ENCODE measurements around the gene DUSP3.
"Not testable (repeated sequence)": the region's sequence is repeated elsewhere in the genome, so short reads cannot be mapped to it uniquely, and the experiment has no call there.

Gene DUSP3

DNA sequence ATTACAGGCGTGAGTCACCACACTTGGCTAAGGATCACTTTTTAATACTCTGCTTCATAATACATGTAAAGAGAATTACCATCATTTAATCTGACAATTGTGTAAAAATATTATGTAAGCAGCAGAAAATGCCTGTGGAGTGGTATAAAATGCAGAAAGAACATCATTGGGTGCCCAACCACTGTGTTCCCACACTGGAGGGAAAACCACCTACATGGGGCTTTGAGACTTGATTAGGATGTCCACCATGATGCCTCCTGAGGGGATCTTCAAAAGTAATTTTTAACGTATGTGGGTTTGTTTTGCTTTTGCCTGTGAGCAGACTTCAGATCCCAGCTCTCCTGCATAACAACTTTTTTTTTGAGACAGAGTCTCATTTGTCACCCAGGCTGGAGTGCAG, 20.3 kb upstream of the DUSP3 start:
- ATAC-seq = no peak

DNA sequence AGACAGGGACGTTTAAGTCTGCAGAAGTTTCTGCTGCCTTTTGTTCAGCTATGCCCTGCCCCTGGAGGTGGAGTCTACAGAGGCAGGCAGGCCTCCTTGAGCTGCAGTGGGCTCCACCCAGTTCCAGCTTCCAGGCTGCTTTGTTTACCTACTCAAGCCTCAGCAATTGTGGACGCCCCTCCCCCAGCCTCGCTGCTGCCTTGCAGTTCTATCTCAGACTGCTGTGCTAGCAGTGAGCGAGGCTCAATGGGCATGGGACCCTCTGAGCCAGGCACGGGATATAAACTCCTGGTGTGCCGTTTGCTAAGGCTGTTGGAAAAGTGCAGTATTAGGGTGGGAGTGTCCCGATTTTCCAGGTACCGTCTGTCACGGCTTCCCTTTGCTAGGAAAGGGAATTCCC, 19.2 kb upstream of the DUSP3 start:
- not testable (repeated sequence) for ATAC-seq

DNA sequence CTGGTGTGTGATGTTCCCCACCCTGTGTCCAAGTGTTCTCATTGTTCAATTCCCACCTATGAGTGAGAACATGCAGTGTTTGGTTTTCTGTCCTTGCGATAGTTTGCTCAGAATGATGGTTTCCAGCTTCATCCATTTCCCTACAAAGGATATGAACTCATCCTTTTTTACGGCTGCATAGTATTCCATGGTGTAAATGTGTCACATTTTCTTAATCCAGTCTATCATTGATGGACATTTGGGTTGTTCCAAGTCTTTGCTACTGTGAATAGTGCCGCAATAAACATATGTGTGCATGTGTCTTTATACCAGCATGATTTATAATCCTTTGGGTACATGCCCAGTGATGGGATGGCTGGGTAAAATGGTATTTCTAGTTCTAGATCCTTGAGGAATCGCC, 13.9 kb upstream of the DUSP3 start:
- not testable (repeated sequence) for ATAC-seq

DNA sequence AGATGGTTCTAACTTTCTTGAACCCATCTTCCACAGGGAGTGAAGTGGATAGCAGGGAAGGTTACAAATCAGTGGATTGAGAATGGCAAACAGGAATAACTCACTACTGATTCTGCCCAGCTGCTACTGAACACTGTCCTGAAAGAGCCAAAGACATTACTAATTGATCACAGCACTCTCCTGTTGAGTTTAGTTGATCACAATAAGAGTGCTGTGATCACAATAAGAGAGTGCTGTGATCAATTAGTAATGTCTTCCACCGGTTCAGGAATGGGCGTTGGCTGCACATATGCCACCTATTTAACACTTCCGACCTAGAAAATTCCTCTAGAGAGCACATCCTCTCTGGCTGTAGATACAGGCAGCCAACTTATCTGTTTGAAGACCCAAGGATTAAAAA, 12.8 kb upstream of the DUSP3 start:
- no peak for ATAC-seq

DNA sequence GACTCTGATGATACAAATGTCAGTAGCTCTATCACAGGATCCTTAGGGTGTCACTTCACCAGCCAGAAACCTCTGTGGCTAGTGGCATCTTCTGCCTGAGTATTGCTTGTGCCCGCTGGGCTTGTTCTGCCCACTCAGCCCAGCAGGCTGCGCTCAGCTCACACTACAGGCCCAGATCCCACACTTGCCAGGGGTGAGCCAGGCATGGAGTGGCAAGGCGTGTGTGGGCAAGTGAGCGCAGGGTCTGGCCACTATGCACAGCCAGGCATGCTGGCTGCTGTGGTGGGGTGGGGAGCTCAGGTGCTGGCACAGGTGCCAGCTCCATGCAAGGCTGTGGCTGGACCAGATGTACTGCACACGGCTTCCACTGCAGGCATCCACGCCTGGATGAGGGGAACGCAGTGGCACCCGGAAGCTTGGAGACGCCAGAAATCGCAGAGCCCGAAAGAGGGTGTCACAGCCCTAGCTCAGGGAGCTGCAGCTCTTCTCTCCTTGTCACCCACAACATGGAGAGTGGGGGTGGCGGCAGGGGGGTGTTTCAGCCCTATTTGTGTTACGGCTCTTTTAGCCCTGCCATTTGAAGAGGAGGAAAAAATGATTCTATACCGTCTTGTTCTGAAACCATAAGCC, 11.6 kb upstream of the DUSP3 start:
- no peak for ATAC-seq

DNA sequence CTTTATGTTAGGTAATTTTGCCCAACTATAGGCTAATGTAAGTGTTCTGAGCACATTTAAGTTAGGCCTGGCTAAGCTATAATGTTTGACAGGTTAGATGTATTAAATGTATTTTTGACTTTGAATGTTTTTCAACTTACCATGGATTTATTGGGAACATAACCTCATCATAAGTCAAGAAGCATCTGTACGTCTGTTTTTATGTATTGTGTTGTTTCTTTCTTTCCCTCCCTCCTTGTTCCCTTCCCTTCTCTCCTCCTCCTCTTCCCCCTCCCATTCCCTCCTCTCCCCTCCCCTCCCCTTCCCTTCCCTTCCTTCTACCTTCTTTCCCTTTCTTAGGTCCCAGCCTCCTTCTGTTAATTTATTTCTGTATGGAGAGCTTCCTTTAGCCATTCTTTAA, 10.7 kb upstream of the DUSP3 start:
- ATAC-seq = no peak

DNA sequence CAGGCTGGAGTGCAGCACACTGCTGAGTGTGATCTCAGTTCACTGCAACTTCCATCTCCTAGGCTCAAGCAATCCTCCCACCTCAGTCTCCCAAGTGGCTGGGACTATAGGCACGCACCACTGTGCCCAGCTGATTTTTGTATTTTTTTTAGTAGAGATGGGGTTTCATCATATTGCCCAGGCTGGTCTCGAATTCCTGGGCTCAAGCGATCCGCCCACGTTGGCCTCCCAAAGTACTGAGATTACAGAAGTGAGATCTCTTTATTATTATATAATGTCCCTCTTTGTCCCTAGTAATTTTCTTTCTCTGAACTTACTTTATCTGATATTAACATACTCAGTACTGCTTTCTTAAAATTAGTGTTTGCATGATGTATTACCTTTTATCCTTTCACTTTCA, 9.8 kb upstream of the DUSP3 start:
- peak in 1 of 2 donors; percentile 30 for ATAC-seq

DNA sequence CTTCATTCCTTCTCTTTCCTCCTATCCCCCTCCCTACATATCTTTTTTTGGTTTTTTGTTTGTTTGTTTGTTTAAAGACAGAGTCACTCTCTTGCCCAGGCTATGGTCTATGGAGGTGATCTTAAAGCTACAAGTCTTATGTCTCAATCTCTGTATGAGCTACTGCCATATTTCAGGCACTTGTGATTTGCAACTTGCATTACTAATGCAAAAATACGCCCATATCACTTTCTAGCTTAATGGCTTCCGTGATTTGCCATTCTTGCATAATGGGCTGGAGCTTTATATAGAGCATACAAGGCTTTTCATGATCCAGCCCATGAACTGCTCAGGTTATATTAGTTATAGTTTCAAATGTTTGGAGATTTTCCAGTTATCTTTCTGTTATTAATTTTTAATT, 9.0 kb upstream of the DUSP3 start:
- ATAC-seq = no peak

DNA sequence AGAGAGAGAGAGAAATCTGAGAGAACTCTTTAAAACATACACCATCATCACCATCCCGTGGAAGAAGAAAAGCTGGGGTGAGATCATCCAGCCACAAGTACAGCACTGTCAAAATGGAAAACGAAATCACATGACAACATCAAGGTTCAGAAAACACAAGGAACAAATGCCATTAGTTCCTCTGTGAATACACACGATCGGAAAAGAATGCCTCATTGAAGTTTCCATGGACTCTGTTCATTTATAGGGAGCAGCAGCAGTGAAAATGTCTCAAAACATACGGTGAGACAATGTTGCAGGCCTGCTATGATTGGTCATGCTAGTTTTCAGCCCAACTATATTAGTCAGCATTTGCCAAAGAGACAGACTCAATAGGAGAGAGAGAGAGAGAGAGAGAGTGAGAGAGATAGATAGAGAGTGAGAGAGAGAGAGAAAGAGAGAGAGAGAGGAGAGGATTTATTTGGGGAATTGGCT, 5.9 kb upstream of the DUSP3 start:
- no peak for ATAC-seq

DNA sequence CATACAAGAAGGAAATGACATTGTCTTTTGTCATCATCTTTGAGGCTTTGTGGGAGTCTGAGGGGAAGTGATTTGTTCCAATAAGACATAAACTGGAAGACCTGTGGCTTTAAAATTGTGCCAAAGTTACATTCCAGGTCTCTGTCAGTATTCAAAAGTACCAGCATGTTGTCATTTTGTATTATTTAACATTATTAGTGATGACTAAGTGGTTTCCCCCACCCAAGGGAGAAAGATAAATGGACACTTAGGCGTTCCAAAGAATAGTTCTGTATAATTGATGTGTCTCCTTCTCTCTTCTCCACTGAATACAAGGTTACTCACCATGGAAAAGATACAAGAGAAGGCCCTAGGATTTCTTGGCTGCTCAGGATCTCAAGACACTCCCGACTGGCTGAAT, 5.3 kb upstream of the DUSP3 start:
- no peak for ATAC-seq

DNA sequence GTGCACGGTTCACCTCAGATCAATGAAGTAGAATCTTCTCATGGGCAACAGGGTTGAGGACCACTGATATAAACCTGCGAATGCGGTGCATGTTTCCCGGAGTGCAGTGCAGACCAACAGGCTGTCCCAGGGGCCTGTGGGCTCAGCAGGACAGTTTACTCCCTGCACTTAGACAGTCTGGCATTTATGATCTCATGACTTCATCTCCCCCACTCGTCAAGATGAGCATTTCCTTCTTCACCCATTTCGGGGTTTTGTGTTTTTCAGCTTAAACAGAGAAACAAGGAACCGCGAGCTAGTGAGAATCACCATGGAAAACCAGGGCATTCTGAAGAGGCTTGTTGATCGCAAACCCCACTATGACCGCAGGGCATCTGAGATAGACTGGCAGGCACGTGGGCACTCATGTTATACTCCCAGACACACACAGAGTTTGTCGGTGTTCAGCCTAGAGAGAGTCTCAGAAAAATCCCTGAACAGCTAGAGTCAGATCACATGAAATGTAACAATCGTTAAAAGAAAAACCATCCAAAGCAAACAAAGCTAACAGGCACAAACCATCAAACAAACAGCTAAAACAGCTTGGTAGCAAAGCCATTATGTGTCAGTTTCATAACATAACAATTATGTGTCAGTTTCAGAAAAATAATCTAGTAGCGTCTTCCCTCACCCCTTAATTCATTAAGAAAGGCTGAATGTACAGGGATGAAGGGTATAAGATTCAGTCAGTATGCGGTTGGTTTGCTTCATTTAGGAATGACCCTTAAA, 4.3 kb upstream of the DUSP3 start:
- ATAC-seq = no peak

DNA sequence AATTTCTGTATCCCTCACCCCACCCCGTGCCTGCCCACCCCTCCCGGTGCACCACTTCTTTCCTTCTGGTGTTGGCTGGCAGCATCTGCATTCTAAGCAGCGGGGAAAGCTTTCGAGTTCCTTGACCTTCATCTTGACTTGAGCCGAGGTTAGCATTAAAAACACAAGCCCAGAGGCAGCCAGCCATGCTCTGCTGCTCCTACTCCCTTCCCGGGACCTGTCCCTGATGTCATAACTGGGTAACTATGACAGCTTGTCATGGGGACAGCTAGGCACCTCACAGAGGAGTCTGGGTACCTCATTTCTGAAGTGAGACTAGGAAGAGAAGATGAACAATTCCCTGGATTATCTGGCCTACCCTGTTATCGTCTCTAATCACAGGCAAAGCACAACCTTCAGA, 1.4 kb upstream of the DUSP3 start, which contains the start of gene CFAP97D1:
CFAP97D1 (plus strand) TSS at position 301 of the 400 bp plus-strand sequence; CDS start at position 329, 28 bp downstream.
- ATAC-seq = no peak

DNA sequence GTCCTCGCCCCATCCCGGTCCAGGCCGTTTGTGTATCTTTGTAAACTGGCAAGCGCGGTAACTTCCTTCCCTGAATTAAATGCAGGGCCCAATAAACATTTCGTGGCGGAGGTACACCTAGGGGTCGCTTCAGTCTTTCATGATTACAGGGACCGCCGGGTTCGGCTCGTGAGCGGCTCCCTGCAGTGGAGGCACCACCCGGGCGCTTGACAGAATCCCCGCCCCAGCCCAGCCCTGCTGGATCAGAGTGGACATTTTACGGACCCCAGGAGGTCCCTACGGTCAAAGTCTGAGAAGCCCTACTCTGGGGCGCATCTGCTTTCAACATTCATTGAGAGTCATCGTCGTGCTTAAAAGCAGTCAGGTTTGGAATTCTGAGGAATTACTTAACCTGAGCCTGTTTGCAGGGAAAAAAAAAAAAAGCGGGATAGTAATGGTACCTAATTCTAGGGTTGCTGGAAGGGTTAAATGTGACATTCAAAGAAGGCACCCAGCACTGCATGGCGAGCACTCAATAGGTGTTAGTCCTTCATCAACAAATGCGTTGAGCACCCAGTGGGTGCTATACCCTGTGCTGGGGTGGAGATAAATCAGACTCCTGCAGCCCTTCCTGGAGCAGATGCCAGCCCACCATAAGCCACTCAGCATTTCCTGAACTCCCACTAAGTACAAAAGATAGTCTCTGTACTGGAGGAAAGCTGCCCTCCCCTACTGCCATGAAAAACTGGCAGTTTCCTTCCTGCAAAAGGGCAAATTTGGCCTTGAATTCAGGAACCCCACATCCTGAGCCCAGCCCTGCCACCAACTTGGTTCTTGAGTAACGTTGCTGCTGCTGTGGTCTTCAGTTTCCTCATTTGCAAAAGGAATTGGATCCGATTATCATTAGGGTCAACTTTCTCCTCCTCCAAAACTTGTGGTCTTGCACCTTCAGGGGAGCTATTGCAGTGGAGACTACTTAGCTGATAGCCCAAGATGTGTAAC, 658 bp upstream of the DUSP3 start:
- ATAC-seq = peak; percentile 26 to 30

DNA sequence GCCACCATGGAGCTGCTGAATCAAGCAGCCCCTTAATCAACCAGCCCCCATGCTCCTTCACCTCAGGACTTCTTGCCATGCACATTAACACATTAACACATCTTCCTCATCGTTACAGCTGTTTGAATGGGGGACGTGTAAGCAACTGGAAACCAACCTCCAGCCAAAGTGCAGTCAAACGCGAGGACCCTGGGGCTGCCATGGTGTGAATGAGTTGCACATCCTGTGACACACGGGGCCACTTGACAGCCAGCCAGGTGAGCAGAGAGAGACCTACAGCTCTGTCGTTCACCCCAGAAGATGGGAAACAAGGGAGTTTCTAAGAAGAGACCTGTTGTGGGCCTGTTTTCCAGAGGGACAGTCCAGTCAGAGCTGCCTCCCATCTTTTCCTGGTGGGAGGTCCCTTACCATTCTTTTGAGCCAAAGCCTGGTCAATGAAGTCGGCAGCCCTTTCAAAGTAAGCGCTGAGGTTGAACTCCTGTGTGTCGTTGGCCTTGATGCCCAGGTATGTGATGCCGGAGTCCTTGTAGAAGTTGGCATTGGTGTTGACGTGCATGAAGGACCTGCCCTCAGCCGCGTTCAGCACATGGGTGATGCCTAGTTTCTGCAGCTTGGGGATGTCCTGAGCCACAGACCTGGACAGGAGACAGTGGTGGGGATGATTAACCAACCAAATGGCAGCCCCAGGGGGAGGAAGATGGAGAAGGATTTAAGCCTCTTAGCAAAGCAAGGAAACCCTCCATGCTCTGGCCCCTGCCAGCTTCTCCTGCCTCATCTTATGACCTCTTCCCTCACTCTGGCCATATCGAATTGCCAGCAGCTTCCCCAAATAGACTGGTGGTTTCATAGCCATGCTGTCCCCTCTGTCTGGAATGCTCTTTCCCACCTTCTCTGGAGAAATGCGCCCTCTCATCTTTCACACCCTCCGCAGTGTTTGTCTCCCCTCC, 4.2 kb downstream of the DUSP3 start:
- no peak for ATAC-seq

DNA sequence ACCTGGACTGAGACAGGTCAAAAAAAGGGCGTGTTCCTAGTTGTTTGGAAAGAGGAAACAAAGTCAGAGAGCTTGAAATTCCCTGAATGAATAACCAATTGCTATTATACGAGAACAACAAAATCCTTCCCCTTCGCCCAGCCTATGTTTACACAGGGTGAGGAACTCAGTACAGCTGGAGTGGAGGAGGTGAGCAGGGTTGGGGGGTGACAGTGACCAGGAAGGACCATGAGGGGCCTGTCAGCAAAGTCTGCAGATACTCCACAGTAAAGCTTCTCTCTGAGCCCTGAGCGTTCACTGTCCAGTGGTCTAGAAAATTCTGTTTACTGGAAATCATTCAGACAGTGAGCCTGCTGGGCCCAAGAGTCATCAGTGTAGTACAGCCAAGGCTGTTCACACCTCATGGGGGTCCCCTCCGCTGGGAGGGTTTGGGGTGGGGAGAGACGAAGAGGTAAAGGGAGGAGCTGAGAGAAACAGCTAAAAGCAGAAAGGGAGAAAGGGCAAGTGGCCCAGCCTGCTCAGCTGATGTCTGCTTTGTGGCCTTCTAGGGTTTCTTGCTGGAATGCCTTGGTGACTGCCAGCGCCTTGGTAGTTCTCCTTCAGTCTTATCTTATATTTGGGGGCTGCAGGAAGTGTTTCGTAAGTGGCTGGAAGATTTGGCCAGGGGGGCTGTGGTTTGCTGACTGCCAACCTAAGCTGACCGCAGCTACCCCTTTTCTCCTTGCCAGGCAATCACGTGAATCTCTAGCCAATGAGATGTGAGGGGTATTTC, 5.7 kb downstream of the DUSP3 start:
- no peak for ATAC-seq

DNA sequence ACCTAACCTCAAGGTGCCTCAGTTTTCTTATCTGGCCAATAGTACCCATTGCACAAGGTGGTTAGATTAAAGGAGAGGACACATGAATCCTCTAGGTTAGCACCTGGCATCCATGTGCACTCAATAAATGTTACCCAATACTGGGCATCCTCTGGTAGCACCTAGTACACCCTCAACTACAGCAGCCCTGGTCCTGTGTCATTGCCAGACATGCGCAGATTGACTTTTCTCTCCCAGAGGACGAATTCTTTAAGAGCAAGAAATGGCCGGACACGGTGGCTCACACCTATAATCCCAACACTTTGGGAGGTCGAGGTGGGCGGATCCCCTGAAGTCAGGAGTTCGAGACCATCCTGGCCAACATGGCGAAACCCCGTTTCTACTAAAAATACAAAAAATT, 7.3 kb downstream of the DUSP3 start:
- ATAC-seq = no peak

DNA sequence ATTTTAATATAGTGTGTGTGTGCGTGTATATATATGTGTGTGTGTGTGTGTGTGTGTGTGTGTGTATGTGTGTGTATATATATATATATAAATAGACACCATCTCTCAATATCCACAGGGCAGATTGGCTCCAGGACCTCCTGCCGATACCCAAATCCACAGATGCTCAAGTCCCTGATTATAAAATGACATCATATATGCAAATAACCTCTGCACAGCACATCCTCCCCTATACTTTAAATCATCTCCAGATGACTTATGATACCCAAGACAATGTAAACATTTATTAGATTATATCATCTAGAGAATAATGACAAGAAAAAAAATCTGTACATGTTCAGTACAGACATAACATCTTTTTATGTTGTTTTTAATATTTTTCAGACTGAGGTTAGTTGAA, 7.8 kb downstream of the DUSP3 start:
- ATAC-seq = no peak

DNA sequence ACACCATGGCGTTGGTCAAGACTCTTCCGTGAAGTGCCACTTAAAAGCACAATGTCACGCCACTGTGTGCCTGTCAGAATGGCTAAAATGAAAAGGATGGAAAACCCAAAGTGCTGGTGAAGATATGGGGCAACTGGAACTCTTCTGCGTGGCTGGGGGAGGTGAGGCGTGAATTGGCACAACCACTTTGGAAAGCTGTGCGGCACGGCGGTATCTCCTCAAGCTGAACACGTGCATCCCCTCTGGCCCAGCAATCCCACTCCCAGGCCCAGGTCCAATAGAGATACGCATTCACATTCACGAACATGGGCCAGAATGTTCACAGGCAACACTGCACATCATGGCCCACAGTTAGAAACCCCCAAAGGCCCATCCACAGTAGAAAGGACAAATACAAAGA, 8.9 kb downstream of the DUSP3 start:
- ATAC-seq = no peak

DNA sequence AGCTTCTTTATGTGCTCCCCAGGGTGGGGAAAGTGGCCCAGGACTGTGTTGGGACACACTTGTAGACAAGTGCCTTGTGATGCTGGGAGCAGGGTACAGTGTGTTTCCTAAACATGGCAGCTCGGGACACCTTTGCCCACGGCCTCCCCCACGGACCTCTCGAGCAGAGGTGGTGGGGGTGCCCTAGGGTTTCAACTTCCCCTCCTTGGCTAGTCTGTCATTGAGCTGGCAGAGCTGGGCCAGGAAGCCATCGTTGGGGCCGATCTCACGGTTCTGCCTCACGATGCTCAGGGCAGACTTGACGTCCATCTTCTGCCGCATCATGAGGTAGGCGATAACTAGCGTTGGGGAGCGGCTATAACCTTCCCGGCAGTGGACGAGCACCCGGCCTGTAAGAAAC, 9.4 kb downstream of the DUSP3 start:
- no peak for ATAC-seq

DNA sequence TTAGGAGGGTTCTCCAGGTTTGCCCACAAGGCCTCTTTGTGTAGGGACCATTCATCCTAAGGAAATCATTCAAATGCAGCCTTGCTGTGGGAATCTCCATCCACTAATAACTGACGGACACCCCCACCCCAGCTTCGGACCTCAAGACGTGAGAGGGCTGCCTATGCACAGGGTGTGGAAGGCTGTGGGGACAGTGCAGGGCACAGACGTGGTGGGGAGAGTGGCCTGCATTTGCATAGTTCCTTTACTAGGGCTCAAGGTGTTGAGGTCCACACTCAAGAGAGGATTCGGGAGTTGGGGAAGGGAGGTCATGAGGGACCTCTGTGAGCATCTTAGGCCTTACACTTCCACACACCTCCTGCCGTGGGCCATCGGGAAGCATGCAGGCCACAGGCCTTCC, 9.8 kb downstream of the DUSP3 start:
- no peak for ATAC-seq

DNA sequence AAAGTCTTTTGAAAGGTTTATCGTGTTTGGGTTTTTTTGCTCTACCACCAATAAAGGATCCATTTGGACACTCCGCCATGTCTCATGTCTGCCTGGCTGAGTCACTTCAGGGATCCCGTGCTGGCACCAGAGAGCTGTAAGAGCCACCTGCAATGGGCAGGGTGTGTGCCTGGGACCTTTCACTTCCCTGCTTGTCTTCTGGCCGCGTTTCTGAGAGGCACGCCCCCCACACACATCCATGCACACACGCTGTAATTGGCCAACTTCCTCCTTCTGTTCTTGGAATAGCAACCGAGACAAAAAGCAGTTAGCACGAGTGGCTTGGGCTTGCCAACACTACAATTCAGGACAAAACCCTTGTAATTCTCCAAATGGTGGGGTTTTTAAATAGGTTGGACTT, 10.4 kb downstream of the DUSP3 start:
- ATAC-seq = no peak

Data from activated CD4-positive, CD25-positive, alpha-beta regulatory T cell treated with anti-CD3 and anti-CD28 coated beads, Interleukin-2, amount 50 U/mL, for 24 hours (primary cell).